Middle frontal gyrus (tissue), 1 donor: ENCODE measurements around the gene MEAK7.

Experiments used
- DNase-seq: peaks from one replicate; pipeline ENCODE4 v3.0.0-alpha.2; 2015; ENCODE audit warnings: low spot score; ENCODE audit errors: extremely low spot score

MEAK7 gene

GRCh38 chr16:84513666-84514065 lies 9.2 kb upstream of the MEAK7 start:
- no peak for DNase-seq

DNA sequence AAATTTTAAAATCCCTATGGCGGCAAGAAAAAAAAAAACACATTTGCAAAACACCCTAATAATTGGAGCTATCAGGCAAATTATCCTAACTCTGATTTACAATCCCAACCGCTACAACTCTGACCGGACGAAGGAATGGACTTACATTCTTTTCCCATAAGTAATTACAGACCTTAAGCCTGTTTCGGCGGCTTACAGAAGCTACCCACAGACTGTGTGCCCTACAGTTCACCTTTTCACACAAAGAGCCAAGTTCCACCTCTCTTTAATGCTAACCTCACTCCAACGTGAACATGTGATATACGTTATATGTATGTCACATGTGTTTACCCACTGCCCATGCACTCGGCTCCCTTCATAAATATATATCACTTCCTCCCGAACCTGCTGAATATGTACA lies 8.7 kb upstream of the MEAK7 start:
- DNase-seq: no peak

GRCh38 chr16:84511831-84512230 lies 7.4 kb upstream of the MEAK7 start:
- DNase-seq: no peak

- peak; percentile 77 for DNase-seq
Observed at GRCh38 chr16:84511180-84511800, 6.8 kb upstream of the MEAK7 start.

- no peak for DNase-seq
Observed at GRCh38 chr16:84509032-84509950, 4.8 kb upstream of the MEAK7 start.

DNA sequence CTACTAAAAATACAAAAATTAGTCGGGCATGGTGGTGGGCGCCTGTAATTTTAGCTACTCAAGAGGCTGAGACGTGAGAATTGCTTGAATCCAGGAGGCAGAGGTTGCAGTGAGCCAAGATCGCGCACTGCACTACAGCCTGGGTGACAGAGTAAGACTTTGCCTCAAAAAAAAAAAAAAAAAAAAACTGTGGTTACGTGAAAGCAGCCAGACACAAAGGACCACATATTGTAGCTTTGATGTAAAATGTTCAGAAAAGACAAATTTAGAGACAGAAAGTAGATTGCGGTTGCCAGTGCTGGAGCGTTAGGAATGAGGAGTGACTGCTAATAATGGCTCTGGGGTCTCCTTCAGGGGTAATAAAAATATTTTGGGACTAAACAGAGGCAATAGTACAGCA lies 4.0 kb upstream of the MEAK7 start:
- no peak for DNase-seq

- no peak for DNase-seq
Observed at GRCh38 chr16:84507011-84507982, 2.8 kb upstream of the MEAK7 start.

GRCh38 chr16:84505249-84506187 lies 1.1 kb upstream of the MEAK7 start:
- DNase-seq: no peak

DNA sequence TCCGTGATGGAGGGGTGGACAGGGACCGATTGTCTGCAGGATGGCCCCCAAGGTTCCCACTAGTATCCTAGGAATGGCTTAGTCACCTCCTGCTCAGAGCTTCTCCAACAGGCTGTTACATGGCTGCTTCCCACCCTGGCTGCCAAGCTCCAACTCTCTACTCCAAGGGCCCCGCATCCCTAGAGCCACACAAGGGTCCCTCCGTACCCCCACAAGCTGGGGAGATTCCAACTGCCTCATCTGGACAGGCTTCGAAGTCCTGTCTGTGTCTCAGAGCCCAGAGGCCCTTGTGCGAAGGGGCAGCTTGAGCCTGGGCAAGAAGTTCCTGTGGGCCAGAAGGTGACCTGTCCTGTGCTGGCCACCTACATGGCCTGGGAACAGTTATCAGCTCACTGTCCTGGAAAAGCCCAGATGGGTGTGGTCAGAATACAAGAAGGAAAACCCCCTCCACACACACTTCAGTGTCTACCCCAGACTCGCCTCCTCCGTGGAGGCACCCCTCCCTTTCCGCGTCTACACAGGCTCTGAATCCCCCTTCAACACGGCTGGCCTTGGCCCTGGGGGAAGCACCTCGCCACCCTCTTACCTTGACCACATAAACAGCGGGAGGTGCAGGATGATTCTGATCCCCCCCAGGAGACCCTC lies 586 bp downstream of the MEAK7 start:
- no peak for DNase-seq

- DNase-seq: no peak
Observed at GRCh38 chr16:84502581-84502980, 1.9 kb downstream of the MEAK7 start.

- DNase-seq: no peak
Observed at GRCh38 chr16:84502075-84502474, 2.4 kb downstream of the MEAK7 start.

GRCh38 chr16:84501077-84501735 lies 3.3 kb downstream of the MEAK7 start:
- no peak for DNase-seq

DNA sequence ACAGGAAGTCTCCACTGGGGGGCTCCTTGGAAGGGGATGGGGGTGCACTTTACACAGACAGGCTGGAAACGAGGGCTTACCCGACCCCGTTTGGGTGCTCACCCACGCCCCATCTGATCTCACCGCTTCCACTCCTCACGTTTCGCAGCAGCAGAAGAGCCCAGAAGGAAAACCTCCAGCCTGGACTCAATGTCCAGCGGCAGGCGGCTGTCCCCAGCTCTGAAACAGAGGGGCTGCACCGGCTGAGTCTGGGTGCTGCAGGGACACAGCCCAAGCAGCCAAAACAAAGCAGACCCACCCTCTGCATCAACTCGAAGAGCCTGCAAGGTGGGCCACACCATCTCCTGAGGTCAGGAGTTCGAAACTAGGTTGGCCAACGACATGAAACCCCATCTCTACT lies 3.9 kb downstream of the MEAK7 start:
- DNase-seq: no peak

GRCh38 chr16:84499638-84500037 lies 4.8 kb downstream of the MEAK7 start:
- DNase-seq: no peak

DNA sequence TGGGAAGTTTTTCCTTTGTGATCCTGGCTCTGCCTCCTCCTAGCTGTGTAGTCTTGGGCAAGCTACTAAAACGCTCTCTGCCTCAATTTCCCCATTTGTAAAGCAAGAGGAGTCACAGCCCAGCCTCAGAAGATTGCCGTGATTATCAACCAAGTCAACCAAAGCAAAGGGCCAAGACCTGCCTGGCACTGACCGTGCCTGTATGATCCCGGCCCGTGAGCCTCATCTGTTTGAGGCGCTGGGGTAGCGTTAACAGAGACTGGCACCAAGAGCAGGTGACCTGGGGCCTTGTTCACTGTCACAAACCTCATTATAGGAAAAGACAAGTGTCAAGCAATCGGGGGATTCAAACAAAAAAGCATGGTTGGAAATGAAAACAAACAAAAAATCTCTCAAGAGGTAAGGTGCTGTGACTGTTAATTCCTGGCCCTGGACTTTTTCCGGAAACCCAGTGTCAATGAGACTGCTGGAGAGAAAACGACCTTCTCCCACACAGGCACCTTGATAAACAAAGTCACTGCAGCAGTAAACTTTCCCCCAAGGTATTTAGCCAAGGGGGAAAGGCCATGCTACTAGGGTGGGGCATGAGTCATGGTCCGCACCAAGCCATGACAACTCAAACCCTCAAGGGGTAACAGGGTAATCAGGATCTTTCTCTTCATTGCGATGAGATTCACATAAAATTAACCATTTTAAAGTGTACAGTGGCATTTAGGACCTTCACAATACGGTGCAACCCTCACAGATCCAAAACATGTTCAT lies 5.4 kb downstream of the MEAK7 start:
- DNase-seq: no peak

DNA sequence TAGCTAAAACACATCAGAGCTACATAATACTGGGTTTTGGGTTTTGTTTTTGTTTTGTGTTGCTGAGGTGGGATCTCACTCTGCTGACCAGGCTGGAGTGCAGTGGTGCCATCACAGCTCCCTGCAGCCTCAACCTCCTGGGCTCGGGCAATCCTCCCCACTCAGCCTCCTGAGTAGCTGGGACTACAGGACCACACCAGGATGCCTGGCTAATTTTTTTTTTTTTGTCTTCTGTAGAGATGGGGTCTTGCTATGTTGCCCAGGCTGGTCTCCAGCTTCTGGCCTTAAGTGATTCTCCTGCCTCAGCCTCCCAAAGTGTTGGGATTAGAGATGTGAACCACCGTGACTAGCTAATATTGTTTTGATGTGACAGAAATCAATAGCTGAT lies 6.2 kb downstream of the MEAK7 start:
- no peak for DNase-seq

GRCh38 chr16:84497418-84498222 lies 6.8 kb downstream of the MEAK7 start:
- DNase-seq: no peak

GRCh38 chr16:84496991-84497390 lies 7.5 kb downstream of the MEAK7 start:
- no peak for DNase-seq
